ENCODE data around the gene LAMA5.

Gene LAMA5

DNA sequence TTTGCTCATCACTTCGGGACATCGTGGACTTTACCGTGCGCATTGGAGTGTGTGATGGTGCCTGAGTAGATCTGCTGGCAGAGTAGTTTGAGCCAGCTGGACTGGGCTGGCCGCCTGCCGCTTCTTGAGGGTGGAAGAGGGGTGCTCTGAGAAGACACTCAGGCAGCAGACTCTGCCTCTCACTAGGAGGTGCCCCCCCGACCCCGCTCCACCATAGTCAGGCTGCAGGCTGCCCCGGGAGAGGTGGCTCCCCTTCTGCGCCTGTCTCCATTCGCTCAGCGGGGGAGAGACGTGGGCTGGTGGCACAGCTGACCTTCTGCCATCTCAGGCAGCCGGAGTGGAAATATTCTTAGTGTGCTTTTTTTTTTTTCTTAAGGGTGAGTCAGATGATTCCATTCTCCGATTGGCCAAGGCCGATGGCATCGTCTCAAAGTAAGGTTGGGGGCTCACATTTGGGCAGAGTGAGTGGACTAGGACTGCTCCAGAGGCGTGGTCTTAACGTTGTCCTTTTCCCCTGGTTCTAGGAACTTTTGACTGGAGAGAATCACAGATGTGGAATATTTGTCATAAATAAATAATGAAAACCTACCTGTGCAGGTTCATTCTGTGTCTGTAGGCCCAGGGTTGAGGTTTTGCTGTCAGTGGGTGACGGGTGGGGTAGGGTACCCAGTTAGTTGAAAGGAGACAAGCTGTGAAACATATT, 21.0 kb upstream of the LAMA5 start:
- Mint-ChIP-seq H3K9me3 (no peaks in the 10 kb centered on the region), H3K27me3 (ENCODE audit: low read depth, poor library complexity) (peaks cover 8% of the 10 kb centered on the region), H3K4me1 (peaks cover 48% of the 10 kb centered on the region), H3K36me3 (ENCODE audit: low read depth) (peaks cover 31% of the 10 kb centered on the region), H3K4me3 (peak overlapping the region; percentile 96), H3K27ac (peak overlapping the region; percentile 84)
- TF ChIP-seq, protein P1, sequence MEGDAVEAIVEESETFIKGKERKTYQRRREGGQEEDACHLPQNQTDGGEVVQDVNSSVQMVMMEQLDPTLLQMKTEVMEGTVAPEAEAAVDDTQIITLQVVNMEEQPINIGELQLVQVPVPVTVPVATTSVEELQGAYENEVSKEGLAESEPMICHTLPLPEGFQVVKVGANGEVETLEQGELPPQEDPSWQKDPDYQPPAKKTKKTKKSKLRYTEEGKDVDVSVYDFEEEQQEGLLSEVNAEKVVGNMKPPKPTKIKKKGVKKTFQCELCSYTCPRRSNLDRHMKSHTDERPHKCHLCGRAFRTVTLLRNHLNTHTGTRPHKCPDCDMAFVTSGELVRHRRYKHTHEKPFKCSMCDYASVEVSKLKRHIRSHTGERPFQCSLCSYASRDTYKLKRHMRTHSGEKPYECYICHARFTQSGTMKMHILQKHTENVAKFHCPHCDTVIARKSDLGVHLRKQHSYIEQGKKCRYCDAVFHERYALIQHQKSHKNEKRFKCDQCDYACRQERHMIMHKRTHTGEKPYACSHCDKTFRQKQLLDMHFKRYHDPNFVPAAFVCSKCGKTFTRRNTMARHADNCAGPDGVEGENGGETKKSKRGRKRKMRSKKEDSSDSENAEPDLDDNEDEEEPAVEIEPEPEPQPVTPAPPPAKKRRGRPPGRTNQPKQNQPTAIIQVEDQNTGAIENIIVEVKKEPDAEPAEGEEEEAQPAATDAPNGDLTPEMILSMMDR (IDR thresholded peaks at IDR 0.05): no peak
- DNase-seq: no peak

DNA sequence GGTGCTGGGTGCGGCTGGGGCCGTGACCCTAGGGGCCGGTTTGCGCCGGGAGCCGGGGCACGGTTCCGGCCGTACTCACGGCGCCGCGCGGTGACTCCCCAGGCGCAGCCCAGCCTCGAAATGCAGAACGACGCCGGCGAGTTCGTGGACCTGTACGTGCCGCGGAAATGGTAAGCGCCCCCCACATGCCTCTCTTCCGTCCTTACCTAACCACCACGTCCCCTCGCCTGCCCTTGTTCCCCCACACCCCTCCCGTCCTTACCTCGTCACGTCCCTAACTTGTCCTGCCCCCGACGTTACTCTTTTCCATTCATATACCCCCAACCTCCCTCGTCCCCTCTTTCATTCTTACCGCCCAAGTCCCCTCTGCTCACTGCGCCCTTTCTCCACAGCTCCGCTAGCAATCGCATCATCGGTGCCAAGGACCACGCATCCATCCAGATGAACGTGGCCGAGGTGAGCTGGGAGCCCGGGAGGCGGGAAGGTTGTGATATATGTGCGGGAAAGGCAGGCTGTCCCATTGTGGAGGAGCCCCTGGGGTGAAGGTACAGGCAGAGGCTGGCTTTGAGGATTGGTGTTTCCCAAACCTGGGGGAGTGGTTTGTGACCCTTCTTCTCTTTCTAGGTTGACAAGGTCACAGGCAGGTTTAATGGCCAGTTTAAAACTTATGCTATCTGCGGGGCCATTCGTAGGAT, 20.3 kb upstream of the LAMA5 start:
- DNase-seq: no peak
- TF ChIP-seq, protein P1 (IDR thresholded peaks at IDR 0.05): no peak
- peaks cover 8% of the 10 kb centered on the region for H3K27me3 Mint-ChIP-seq (ENCODE audit: low read depth, poor library complexity)
- H3K36me3 Mint-ChIP-seq (ENCODE audit: low read depth): peaks cover 37% of the 10 kb centered on the region
- peak overlapping the region; percentile 96 for H3K4me3 Mint-ChIP-seq
- peak overlapping the region; percentile 84 for H3K27ac Mint-ChIP-seq
- H3K4me1 Mint-ChIP-seq: peaks cover 53% of the 10 kb centered on the region
- no peaks in the 10 kb centered on the region for H3K9me3 Mint-ChIP-seq

DNA sequence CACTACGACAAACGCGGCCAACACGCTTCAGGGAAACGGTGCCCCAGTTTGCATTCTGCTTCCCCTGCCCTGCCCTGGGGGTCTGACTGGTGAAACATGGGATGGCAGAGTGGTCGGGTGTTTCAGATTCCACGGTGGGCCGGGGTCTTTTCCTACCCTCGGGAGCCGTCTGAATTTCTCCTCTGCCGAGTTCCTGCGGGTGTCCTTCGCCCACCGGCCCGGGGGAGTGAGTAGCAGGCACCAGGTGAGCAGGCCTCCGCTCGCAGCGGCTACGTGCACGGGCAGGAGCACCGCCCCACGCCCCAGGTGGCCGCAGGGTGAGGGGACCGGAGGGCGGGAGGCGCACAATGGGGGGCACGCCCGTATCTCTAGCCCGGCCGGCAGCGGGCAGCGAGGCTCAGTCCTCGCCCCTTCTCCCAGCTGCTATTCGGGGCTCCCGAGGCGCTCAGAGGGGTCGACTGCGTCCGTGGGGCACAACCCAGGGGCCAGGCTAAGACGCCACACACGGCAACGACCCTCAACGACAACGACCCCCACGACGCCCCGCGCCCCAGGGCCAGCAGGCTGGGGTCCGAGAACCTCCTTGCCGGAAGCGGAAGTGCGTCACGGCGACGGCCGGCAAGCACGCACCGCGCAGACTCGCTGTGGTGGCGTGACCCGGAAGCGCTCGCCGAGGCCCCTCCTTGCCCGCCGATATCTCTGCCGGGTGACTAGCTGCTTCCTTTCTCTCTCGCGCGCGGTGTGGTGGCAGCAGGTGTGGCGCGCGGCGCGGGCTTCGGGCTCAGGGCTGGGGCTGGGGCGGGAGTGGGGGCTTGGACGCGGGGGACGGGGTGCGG, 19.5 kb upstream of the LAMA5 start, which contains the start of gene RPS21:
Gene RPS21 (plus strand): TSS at position 721 of the 836 bp plus-strand sequence. CDS start 236 bp downstream, outside the sequence.
- H3K4me1 Mint-ChIP-seq: peaks cover 59% of the 10 kb centered on the region
- peak within 1 kb of the TSS; percentile 92 for H3K27ac Mint-ChIP-seq
- H3K4me3 Mint-ChIP-seq: peak within 1 kb of the TSS; percentile 96
- H3K27me3 Mint-ChIP-seq (ENCODE audit: low read depth, poor library complexity): peaks cover 8% of the 10 kb centered on the region
- TF ChIP-seq, protein P1 (IDR thresholded peaks at IDR 0.05): no peak
- peaks cover 6% of the 10 kb centered on the region for H3K9me3 Mint-ChIP-seq
- H3K36me3 Mint-ChIP-seq (ENCODE audit: low read depth): peaks cover 45% of the 10 kb centered on the region
- peak; percentile 93 for DNase-seq

- no peak overlapping the region for H3K27ac Mint-ChIP-seq
Measured at GRCh38 chr20:62382306-62383198, 15.4 kb upstream of the LAMA5 start.

DNA sequence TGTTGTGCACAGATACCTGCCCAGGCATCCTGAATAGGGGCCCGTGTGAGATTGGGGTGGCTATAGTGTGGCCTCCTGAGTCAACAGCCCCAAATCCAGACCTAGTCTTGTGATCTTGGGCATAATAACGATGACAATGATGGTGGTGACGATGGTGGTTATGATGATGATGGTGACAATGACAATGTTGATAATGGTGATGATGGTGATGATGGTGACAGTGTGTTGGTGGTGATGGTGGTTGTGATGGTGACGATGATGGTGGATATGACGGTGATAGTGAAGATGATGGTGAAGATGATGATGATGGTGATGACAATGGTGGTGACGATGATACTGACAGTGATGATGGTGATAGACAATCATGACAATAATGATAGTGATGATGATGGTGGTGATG, 14.7 kb upstream of the LAMA5 start:
- H3K4me1 Mint-ChIP-seq: peaks cover 48% of the 10 kb centered on the region
- no peak overlapping the region for H3K27ac Mint-ChIP-seq
- H3K36me3 Mint-ChIP-seq (ENCODE audit: low read depth): peaks cover 21% of the 10 kb centered on the region
- DNase-seq: no peak
- H3K4me3 Mint-ChIP-seq: no peak overlapping the region
- H3K9me3 Mint-ChIP-seq: peaks cover 6% of the 10 kb centered on the region
- TF ChIP-seq, protein P1 (IDR thresholded peaks at IDR 0.05): no peak
- H3K27me3 Mint-ChIP-seq (ENCODE audit: low read depth, poor library complexity): peaks cover 3% of the 10 kb centered on the region

More at GRCh38 chr20:62382306-62383198, 15.4 kb upstream of the LAMA5 start:
- Mint-ChIP-seq H3K4me1 (peaks cover 45% of the 10 kb centered on the region), H3K27me3 (ENCODE audit: low read depth, poor library complexity) (peaks cover 3% of the 10 kb centered on the region), H3K36me3 (ENCODE audit: low read depth) (peaks cover 22% of the 10 kb centered on the region), H3K4me3 (peak overlapping the region; percentile 52), H3K9me3 (peaks cover 6% of the 10 kb centered on the region)
- DNase-seq: peak; percentile 87
- TF ChIP-seq, protein P1 (IDR thresholded peaks at IDR 0.05): peak; percentile 89
